Measurements from ENCODE around the gene CLCC1.

DNA sequence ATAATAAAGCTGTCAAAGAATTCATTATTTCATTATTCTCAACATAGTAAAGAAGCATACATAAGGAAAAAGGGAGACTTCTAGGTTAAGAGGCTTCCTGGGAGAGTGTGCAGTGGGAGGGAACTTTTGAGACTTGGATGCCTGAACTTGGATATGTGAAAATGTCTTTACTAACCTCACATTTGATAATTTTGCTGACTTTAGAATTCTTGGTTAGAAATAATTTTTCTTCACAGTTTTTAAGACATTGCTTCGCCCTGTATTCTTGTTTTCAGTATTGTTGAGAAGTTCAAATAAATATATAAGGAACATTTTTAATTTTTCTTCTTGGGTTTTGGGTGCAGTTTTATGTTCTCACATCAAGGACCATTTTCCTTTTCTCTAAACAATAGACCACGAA lies 46.5 kb downstream of the CLCC1 start:
- TF ChIP-seq POLR2AphosphoS5 (IDR thresholded peaks at IDR 0.05; ENCODE audit: low read depth, low read length) (no peak), POLR2A (IDR thresholded peaks at IDR 0.05; ENCODE audit: low read depth, low read length) (no peak), TAF1 (IDR thresholded peaks at IDR 0.05; ENCODE audit: low read depth, low read length) (no peak), SPI1 (IDR thresholded peaks at IDR 0.05; ENCODE audit: low read depth, low read length) (no peak), POU2F2 (IDR thresholded peaks at IDR 0.05; ENCODE audit: low read depth, low read length) (no peak)
